Esophagus (tissue), 2 donors: Measurements from ENCODE around the gene NUMB. TPM values are rescaled to one million over a fixed set of nuclear protein-coding genes. Genes with fewer than 3 reads are reported as not detected.

ENCODE experiments used
- H3K27ac ChIP-seq, 2 donors: one replicate each; pipeline ENCODE4 v1.5.1; 2013; ENCODE audit warnings: low read depth in 2 of 2, mild to moderate bottlenecking in 2 of 2, inconsistent platforms in 1 of 2, low read length in 1 of 2, moderate library complexity in 1 of 2
- H3K27me3 ChIP-seq, 2 donors: one replicate each; pipeline ENCODE4 v1.6.1; 2013; ENCODE audit warnings: low read length in 2 of 2, control low read depth in 1 of 2, mild to moderate bottlenecking in 1 of 2; ENCODE audit not compliant: insufficient read depth in 2 of 2, control insufficient read depth in 1 of 2
- H3K36me3 ChIP-seq, 2 donors: one replicate each; pipeline ENCODE4 v1.6.1; 2013; ENCODE audit warnings: low read length in 1 of 2; ENCODE audit not compliant: control insufficient read depth in 2 of 2, insufficient read depth in 2 of 2
- H3K4me1 ChIP-seq, 2 donors: one replicate each; pipeline ENCODE4 v1.6.1; 2013; ENCODE audit warnings: low read length in 1 of 2; ENCODE audit not compliant: control insufficient read depth in 2 of 2, insufficient read depth in 2 of 2
- H3K4me3 ChIP-seq, 2 donors: one replicate each; pipeline ENCODE4 v1.5.1; 2013; ENCODE audit warnings: low read length in 2 of 2, mild to moderate bottlenecking in 2 of 2, low read depth in 1 of 2, moderate library complexity in 1 of 2
- H3K9me3 ChIP-seq, 2 donors: one replicate each; pipeline ENCODE4 v1.6.1; 2013; ENCODE audit warnings: mild to moderate bottlenecking in 2 of 2, low read depth in 1 of 2, low read length in 1 of 2, moderate library complexity in 1 of 2; ENCODE audit not compliant: control insufficient read depth in 2 of 2, insufficient read depth in 1 of 2
- WGBS, 2 donors: extraction: QIAGEN DNeasy Blood & Tissue Kit; methylation state at CpG; one replicate each; pipeline ENCODE4 v1.1.7; 2013; 5-methylcytosine and 5-hydroxymethylcytosine counted together
- polyA plus RNA-seq, 2 donors: library from polyadenylated mRNA; stranded (reverse); fragments of 200-250 nt; gene quantifications; one replicate each; pipeline ENCODE4 v1.2.3, GENCODE V29; 2013
- donor health status: healthy with polysubstance abuse.
- donor health status: Bipolar disorder and iron deficiency.

The NUMB gene
- 10 to 100 TPM; 26.9 to 34.8 TPM for polyA plus RNA-seq

DNA sequence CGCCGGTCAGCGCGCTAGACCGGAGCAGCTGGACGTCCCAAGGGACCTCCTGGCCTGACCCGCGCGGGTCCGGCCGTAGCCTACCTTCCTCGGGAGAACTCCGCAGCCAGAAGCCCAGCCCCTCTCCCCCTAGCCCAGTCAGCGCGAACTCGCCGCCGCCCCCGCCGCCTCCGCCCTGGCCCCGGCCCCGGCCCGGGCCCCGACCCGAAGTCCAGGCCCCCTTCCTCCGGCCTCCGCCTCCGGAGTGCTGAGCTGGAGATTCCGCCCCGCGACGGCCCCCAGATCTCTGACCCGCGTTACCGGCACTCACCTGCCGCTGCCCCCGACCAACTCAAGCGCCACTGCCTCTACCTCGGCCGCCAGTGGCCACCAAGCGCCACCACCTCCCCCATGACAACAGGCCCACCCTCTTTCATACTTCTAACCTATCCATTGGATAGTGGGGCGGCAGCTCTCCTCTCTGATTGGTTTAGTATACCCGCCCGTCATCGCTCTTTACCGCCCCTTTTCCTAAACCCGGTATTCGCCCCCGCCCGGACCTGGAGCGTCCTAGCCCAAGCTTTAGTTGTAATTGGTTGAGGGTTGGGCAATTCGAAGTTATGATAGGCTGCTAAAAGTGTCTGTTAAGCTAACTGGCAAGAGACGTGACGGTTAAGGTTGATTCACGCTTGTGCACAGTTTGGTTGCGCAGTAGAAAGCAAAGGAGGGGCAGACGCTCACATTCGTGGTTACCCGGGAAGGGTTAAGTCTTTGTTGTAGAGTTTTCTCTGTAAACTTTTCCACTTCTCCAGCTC lies at the start of gene NUMB:
Gene NUMB (minus strand): TSS at position 364 of the 794 bp plus-strand sequence. CDS start 102,795 bp downstream, outside the sequence.
- Histone ChIP-seq H3K4me3 (peak within 1 kb of the TSS; percentile 89 to 96), H3K36me3 (no peaks in the 10 kb centered on the region), H3K27me3 (no peaks in the 10 kb centered on the region), H3K9me3 (no peaks in the 10 kb centered on the region), H3K27ac (peak within 1 kb of the TSS; percentile 92 to 95), H3K4me1 (no peaks in the 10 kb centered on the region)
- 1 to 2% methylated on average over 41 to 60 of the region's 60 CpGs for WGBS, 2 donors

GRCh38 chr14:73503648-73504047 lies 45.3 kb upstream of the NUMB start:
- no peaks in the 10 kb centered on the region for H3K36me3 ChIP-seq
- no peaks in the 10 kb centered on the region for H3K9me3 ChIP-seq
- no peak overlapping the region for H3K27ac ChIP-seq
- WGBS, 2 donors = 86 to 87% methylated on average over 3 of the region's 3 CpGs
- no peaks in the 10 kb centered on the region for H3K27me3 ChIP-seq
- no peak overlapping the region for H3K4me3 ChIP-seq
- H3K4me1 ChIP-seq = no peaks in the 10 kb centered on the region

DNA sequence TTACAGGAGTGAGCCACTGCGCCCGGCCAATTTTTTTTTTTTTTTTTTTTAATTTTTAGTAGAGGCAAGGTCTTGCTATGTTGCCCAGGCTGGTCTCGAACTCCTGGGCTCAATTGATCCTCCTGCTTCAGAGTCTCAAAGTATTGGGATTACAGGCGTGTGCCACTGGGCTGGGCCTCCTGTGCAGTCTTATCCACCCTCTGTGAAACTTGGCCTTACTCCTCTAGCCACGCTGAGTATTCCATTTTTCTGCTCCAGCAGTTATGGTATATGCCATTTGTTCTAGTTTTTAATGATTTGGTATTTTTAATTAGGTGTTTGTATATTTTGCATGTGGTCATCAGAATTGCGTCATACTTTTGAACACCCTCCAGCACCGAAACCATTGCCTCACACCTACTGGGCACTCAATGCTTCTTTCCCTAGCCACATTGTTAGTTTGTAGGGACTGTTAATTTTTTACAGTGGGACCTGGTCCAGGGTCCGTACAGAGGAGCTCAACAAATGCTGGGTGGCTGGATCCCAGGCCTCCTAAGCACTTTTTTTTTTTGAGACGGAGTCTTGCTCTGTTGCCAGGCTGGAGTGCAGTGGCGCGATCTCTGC lies 43.8 kb upstream of the NUMB start:
- 89 to 93% methylated on average over 11 of the region's 11 CpGs for whole genome bisulfite sequencing, 2 donors
- Histone ChIP-seq H3K27ac (no peak overlapping the region), H3K36me3 (peaks cover 0 to 3% of the 10 kb centered on the region in 2 donors), H3K27me3 (no peaks in the 10 kb centered on the region), H3K4me3 (no peak overlapping the region), H3K9me3 (no peaks in the 10 kb centered on the region), H3K4me1 (no peaks in the 10 kb centered on the region)

DNA sequence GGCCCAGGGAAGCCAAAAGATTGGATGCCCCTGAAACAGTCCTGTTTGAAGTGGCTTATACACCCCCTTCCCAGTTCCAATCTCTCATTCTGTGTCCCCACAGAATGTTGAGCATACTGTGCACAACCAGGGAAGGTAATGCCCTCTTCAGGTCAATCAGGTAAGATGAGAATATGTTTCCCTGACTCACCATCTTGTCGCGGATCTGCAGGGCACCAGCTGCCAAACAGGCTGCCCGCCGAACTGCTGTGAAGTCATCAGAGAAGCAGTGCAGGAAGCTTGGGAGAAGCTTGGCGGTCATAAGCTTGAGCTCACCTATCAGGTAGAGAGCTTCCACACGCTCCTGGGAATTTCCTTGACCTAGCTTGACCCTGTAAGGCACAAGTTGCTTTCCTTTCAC lies 42.0 kb upstream of the NUMB start:
- peaks cover 0 to 3% of the 10 kb centered on the region in 2 donors for H3K36me3 ChIP-seq
- WGBS, 2 donors = 81 to 86% methylated on average over 6 of the region's 6 CpGs

DNA sequence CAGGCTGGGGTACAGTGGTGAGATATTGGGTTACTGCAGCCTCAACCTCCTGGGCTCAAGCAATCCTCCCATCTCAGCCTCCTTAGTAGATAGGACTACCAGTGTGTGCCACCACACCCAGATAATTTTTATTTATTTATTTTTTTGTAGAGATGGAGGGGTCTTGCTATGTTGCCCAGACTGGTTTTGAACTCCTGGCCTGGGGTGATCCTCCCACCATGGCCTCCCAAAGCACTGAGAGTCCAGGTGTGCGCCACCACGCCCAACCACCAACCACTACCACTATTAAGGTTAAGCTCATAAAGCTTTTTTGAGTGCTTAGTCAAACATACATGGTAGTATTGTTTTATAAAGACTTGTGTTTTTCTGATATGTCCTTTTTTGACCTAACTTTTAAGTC lies 36.2 kb upstream of the NUMB start:
- H3K36me3 ChIP-seq = peaks cover 3% of the 10 kb centered on the region in 2 donors
- H3K4me3 ChIP-seq = no peak overlapping the region
- H3K9me3 ChIP-seq = no peaks in the 10 kb centered on the region
- no peak overlapping the region for H3K27ac ChIP-seq
- no peaks in the 10 kb centered on the region for H3K27me3 ChIP-seq
- H3K4me1 ChIP-seq = peaks cover 10 to 13% of the 10 kb centered on the region in 2 donors
- WGBS, 2 donors = 94 to 99% methylated on average over 2 of the region's 2 CpGs

More for the DNA sequence above, 42.0 kb upstream of the NUMB start:
- H3K9me3 ChIP-seq = no peaks in the 10 kb centered on the region
- H3K27ac ChIP-seq = peak overlapping the region in 1 of 2 donors; percentile 46
- no peaks in the 10 kb centered on the region for H3K4me1 ChIP-seq
- no peaks in the 10 kb centered on the region for H3K27me3 ChIP-seq
- no peak overlapping the region for H3K4me3 ChIP-seq

- H3K4me3 ChIP-seq = no peak overlapping the region
Measured at GRCh38 chr14:73492670-73493069, 34.3 kb upstream of the NUMB start.

GRCh38 chr14:73492043-73492552 lies 33.8 kb upstream of the NUMB start:
- Histone ChIP-seq H3K4me1 (peaks cover 10 to 13% of the 10 kb centered on the region in 2 donors), H3K27me3 (no peaks in the 10 kb centered on the region), H3K4me3 (peak overlapping the region; percentile 74 to 86), H3K36me3 (peaks cover 0 to 3% of the 10 kb centered on the region in 2 donors), H3K27ac (no peak overlapping the region), H3K9me3 (no peaks in the 10 kb centered on the region)
- 56% methylated on average over 24 of the region's 24 CpGs for WGBS, 2 donors

More at GRCh38 chr14:73492670-73493069, 34.3 kb upstream of the NUMB start:
- no peaks in the 10 kb centered on the region for H3K9me3 ChIP-seq
- no peaks in the 10 kb centered on the region for H3K27me3 ChIP-seq
- 65 to 72% methylated on average over 5 of the region's 5 CpGs for WGBS, 2 donors
- H3K27ac ChIP-seq = no peak overlapping the region
- H3K4me1 ChIP-seq = peaks cover 10 to 13% of the 10 kb centered on the region in 2 donors
- H3K36me3 ChIP-seq = peaks cover 0 to 3% of the 10 kb centered on the region in 2 donors

GRCh38 chr14:73491256-73492042 lies 33.1 kb upstream of the NUMB start:
- H3K27ac ChIP-seq = peak overlapping the region; percentile 78 to 95
- peak overlapping the region; percentile 74 to 86 for H3K4me3 ChIP-seq
- H3K36me3 ChIP-seq = peaks cover 0 to 3% of the 10 kb centered on the region in 2 donors
- WGBS, 2 donors = 1 to 2% methylated on average over 94 of the region's 94 CpGs
- peaks cover 10 to 13% of the 10 kb centered on the region in 2 donors for H3K4me1 ChIP-seq
- no peaks in the 10 kb centered on the region for H3K9me3 ChIP-seq
- H3K27me3 ChIP-seq = no peaks in the 10 kb centered on the region

- WGBS, 2 donors = 70 to 78% methylated on average over 6 of the region's 6 CpGs
- Histone ChIP-seq H3K36me3 (peaks cover 0 to 3% of the 10 kb centered on the region in 2 donors), H3K27me3 (no peaks in the 10 kb centered on the region), H3K4me3 (no peak overlapping the region), H3K27ac (no peak overlapping the region), H3K9me3 (no peaks in the 10 kb centered on the region), H3K4me1 (peaks cover 10 to 13% of the 10 kb centered on the region in 2 donors)
Measured at GRCh38 chr14:73489481-73490175, 31.3 kb upstream of the NUMB start.
